K562 (cell line): Measurements from ENCODE around the gene TMEM205. TPM values are rescaled to one million over a fixed set of nuclear protein-coding genes. Genes with fewer than 3 reads are reported as not detected.

Experiments used
- BACH1 ChIP-seq: fragments of 200-800 bp; sonication (Bioruptor generic); IDR thresholded peaks from 2 replicates; pipeline ENCODE4 v1.6.1; 2016; ENCODE audit warnings: missing genetic modification characterization, missing compliant biosample characterization
- HNRNPK ChIP-seq: fragments of 200-400 bp; formaldehyde crosslinking; IDR thresholded peaks from one replicate; pipeline ENCODE4 v1.6.1; 2018; ENCODE audit warnings: mild to moderate bottlenecking, low read depth, low read length; ENCODE audit not compliant: poor library complexity, severe bottlenecking
- MBD2 ChIP-seq: sonication (generic); IDR thresholded peaks from 2 replicates; pipeline ENCODE4 v1.6.1; 2016; ENCODE audit warnings: low read depth, borderline replicate concordance
- RCOR1 ChIP-seq, 2 experiments: IDR thresholded peaks; 2 replicates each; pipeline ENCODE4 v1.6.1; 2012; ENCODE audit warnings: low read depth in 2 of 2, low read length in 2 of 2, borderline replicate concordance in 1 of 2, improper control_type of control experiment in 1 of 2
- RFX5 ChIP-seq: IDR thresholded peaks from 2 replicates; pipeline ENCODE4 v1.6.1; 2011; ENCODE audit warnings: low read depth, mild to moderate bottlenecking, improper control_type of control experiment, low read length
- SRSF7 ChIP-seq: fragments of 200-400 bp; formaldehyde crosslinking; optimal IDR thresholded peaks from 2 replicates; pipeline ENCODE3; 2017; ENCODE audit warnings: mild to moderate bottlenecking, low read depth, low read length
- TEAD4 ChIP-seq, 2 experiments: sonication (generic) in 1 of 2; formaldehyde crosslinking in 1 of 2; IDR thresholded peaks; 2 replicates each; pipeline versions ENCODE4 v1.6.1 to v1.8.0; 2012 to 2022; ENCODE audit warnings: borderline replicate concordance in 1 of 2, inconsistent platforms in 1 of 2, low read length in 1 of 2, mild to moderate bottlenecking in 1 of 2, missing genetic modification reagents in 1 of 2
- XRCC5 ChIP-seq: fragments of 200-400 bp; formaldehyde crosslinking; IDR thresholded peaks from 2 replicates; pipeline ENCODE4 v1.6.1; 2017; ENCODE audit warnings: low read depth, mild to moderate bottlenecking, low read length
- ZKSCAN1 ChIP-seq: fragments of 150-350 bp; IDR thresholded peaks from 2 replicates; pipeline ENCODE4 v1.6.1; 2016; ENCODE audit warnings: low read depth, low read length
- ZKSCAN8 ChIP-seq: fragments of 200-800 bp; sonication (Bioruptor generic); IDR thresholded peaks from 2 replicates; pipeline ENCODE4 v1.6.1; 2016; ENCODE audit warnings: missing genetic modification characterization, missing compliant biosample characterization
- ZNF143 ChIP-seq: sonication (generic); formaldehyde crosslinking; IDR thresholded peaks from 2 replicates; pipeline ENCODE4 v1.9.0; 2022; ENCODE audit warnings: mild to moderate bottlenecking, missing genetic modification reagents
- polyA plus RNA-seq, 8 experiments: library from polyadenylated mRNA; depleted of rRNA in 4 of 8; stranded (reverse) in 5 of 8; unstranded in 3 of 8; fragments of >200 nt; fragmentation: Nextera tagmentation in 2 of 8; fragmentation: Illumina TruSeq in 1 of 8; extraction: Ambion mirVana in 2 of 8; extraction: Trizol in 1 of 8; gene quantifications; 2 replicates each; pipeline versions ENCODE4 v1.2.1 to v1.2.3, GENCODE V29; 2011 to 2014; ENCODE audit warnings: inconsistent platforms in 1 of 8, missing spikeins in 1 of 8
- total RNA-seq, 7 experiments: library from RNA; depleted of rRNA in 6 of 7; stranded (reverse); fragments of >200 nt in 6 of 7; fragmentation: Illumina TruSeq in 2 of 7; extraction: Trizol in 2 of 7; gene quantifications; 2 replicates each; pipeline versions ENCODE4 v1.2.1 to v1.2.3, GENCODE V29; 2011 to 2021; ENCODE audit warnings: low replicate concordance in 1 of 7
- TF ChIP-seq, protein P1 (sequence below): sonication (generic); formaldehyde crosslinking; IDR thresholded peaks from 2 replicates; pipeline ENCODE4 v1.8.0; 2022; ENCODE audit warnings: mild to moderate bottlenecking, missing genetic modification reagents, borderline replicate concordance
- TF ChIP-seq, protein P2 (sequence below), 2 experiments: fragments of 450-650 bp in 1 of 2; IDR thresholded peaks; 2 replicates each; pipeline ENCODE4 v1.6.1; 2011 to 2017; ENCODE audit warnings: low read depth in 2 of 2, antibody characterized with exemption in 1 of 2, borderline replicate concordance in 1 of 2, low read length in 1 of 2, mild to moderate bottlenecking in 1 of 2, mixed read lengths in 1 of 2; ENCODE audit not compliant: control insufficient read depth in 1 of 2
- TF ChIP-seq, protein P3 (sequence below): fragments of 250-450 bp; sonication (Bioruptor Pico); IDR thresholded peaks from 2 replicates; pipeline ENCODE4 v1.5.0; 2021; ENCODE audit warnings: mild to moderate bottlenecking, moderate library complexity
- TF ChIP-seq, protein P4 (sequence below): fragments of 450-650 bp; IDR thresholded peaks from 2 replicates; pipeline ENCODE4 v1.6.1; 2016; ENCODE audit warnings: antibody characterized with exemption

Gene TMEM205
- total and polyA plus RNA-seq, 9 of the 15 experiments (the other 6 are each of a cell fraction or from before 2014, with no cell fraction given): 21.3 to 81.5 (median 44.1) TPM

DNA sequence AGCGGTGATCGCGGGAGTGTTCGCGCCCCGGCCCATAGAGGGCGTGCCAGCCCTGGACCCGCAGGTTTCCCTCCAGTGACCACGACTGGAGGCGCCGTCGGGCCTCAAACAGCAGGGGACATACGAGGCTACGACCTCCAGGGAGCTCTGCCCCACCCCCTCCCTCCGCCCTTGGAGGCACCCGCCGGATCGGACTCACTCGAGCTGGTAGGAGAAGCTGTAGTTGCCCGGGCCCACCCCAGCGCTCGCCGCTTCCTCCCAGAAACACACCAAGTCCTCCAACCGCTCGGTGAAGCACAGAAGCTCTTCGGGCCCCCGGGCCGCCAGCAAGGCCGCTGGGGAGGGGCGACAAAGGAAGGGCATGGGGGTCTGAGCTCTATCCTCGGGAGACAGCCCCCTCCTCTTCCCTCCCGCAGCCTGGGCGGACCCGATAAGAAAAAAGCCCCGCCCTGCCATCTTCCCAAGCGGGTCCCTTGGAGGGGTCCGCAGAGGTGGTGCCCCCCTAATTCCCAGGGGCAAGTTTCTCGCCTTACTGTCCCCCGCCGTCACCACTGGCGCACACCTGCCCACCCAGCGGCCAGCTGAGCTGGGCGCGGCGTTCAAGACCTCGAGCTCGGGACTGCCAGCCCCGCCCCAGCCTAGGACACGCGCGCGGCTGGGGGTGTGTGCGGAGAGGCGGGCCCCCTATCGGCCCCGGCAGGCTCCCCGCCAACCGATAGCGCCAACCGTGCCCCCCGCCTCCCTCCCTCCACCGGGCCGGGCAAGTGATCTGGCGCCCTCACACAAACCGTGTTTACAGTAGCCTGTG lies 37.0 kb upstream of the TMEM205 start (continued):
- TF ChIP-seq BACH1 (tag) (no peak), MBD2 (peak; percentile 26; the same call in 1 of the 2 replicates), ZKSCAN8 (CRISPR knock-in tag) (no peak), RFX5 (no peak), TEAD4 (IDR thresholded peaks at IDR 0.05; ENCODE audit: low read length) (0 out of 2 replicates have a peak, but pooled peaks have one; percentile 42), TEAD4 (CRISPR knock-in tag; IDR thresholded peaks at IDR 0.05; ENCODE audit: borderline replicate concordance) (no peak), HNRNPK (no peak), ZKSCAN1 (no peak), SRSF7 (no peak), RCOR1 (IDR thresholded peaks at IDR 0.05; ENCODE audit: borderline replicate concordance in 1 of 2, low read depth in 2 of 2, low read length in 2 of 2) (peak in 1 of 2 experiments; percentile 75; a peak in 2 of 4 replicates), XRCC5 (peak; percentile 53; the same call in 1 of the 2 replicates), ZNF143 (CRISPR knock-in tag) (no peak)
- TF ChIP-seq, protein P1, sequence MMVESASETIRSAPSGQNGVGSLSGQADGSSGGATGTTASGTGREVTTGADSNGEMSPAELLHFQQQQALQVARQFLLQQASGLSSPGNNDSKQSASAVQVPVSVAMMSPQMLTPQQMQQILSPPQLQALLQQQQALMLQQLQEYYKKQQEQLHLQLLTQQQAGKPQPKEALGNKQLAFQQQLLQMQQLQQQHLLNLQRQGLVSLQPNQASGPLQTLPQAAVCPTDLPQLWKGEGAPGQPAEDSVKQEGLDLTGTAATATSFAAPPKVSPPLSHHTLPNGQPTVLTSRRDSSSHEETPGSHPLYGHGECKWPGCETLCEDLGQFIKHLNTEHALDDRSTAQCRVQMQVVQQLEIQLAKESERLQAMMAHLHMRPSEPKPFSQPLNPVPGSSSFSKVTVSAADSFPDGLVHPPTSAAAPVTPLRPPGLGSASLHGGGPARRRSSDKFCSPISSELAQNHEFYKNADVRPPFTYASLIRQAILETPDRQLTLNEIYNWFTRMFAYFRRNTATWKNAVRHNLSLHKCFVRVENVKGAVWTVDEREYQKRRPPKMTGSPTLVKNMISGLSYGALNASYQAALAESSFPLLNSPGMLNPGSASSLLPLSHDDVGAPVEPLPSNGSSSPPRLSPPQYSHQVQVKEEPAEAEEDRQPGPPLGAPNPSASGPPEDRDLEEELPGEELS (CRISPR knock-in tag): no peak
- TF ChIP-seq, protein P2, sequence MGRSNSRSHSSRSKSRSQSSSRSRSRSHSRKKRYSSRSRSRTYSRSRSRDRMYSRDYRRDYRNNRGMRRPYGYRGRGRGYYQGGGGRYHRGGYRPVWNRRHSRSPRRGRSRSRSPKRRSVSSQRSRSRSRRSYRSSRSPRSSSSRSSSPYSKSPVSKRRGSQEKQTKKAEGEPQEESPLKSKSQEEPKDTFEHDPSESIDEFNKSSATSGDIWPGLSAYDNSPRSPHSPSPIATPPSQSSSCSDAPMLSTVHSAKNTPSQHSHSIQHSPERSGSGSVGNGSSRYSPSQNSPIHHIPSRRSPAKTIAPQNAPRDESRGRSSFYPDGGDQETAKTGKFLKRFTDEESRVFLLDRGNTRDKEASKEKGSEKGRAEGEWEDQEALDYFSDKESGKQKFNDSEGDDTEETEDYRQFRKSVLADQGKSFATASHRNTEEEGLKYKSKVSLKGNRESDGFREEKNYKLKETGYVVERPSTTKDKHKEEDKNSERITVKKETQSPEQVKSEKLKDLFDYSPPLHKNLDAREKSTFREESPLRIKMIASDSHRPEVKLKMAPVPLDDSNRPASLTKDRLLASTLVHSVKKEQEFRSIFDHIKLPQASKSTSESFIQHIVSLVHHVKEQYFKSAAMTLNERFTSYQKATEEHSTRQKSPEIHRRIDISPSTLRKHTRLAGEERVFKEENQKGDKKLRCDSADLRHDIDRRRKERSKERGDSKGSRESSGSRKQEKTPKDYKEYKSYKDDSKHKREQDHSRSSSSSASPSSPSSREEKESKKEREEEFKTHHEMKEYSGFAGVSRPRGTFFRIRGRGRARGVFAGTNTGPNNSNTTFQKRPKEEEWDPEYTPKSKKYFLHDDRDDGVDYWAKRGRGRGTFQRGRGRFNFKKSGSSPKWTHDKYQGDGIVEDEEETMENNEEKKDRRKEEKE (IDR thresholded peaks at IDR 0.05; ENCODE audit: borderline replicate concordance in 1 of 2, control insufficient read depth in 1 of 2, low read depth in 2 of 2, low read length in 1 of 2): no peak
- TF ChIP-seq, protein P3, sequence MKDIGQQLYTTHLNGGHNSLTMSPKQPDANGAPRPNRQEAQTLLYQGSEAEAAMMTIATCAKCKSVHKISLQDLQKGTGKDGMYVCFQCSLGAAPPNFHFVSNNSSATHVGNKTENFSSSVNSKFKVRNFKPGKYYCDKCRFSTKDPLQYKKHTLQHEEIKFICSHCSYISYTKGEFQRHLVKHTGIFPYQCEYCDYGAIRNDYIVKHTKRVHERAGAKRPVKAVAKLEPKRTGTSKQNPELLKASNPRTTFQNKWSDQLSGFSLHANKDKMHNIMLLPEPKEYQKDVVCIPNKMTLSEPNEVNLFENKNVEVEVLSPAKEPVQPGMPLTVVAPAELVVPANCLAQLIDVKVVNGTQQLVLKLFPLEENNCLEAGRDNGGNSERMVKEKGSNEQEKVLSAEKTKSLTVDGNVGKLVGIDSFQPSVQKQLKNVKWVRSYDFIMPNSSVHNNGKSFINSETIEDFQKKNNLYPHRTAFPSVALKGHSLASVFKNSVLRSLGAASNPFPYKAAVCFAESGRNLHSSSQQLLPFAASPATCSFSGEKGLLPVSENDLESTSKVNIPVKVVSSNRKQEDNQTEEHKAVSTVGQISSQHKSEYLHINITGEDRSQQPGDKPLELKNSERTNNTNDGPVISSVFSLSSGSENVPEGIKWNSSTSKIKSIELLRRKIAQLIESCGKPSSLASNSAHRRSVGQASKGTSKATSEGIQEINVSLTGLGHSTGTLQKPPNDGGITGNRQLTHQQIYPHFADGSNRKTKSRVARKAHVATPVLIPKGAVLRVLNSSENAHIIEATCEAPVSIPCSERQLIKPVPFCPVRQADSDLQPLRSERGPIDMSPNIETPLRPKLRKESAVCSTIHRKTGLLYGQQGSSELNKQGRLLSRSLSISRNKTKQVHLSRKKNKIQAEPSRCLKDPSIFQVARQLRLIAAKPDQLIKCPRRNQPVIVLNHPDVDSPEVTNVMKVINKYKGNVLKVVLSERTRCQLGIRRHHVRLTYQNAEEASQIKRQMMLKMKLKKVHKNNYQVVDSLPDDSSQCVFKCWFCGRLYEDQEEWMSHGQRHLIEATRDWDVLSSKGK (CRISPR knock-in tag): no peak
- TF ChIP-seq, protein P4, sequence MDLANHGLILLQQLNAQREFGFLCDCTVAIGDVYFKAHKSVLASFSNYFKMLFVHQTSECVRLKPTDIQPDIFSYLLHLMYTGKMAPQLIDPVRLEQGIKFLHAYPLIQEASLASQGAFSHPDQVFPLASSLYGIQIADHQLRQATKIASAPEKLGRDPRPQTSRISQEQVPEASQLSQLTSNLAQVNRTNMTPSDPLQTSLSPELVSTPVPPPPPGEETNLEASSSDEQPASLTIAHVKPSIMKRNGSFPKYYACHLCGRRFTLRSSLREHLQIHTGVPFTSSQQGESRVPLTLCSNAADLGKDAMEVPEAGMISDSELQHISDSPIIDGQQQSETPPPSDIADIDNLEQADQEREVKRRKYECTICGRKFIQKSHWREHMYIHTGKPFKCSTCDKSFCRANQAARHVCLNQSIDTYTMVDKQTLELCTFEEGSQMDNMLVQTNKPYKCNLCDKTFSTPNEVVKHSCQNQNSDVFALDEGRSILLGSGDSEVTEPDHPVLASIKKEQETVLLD: no peak
